ENCODE measurements around the gene COMT. TPM values are rescaled to one million over a fixed set of nuclear protein-coding genes. Genes with fewer than 3 reads are reported as not detected.
A peak's percentile ranks its signal among the peaks of the same experiment; 100 is the strongest.

Gene COMT
- total and polyA plus RNA-seq, 9 of the 15 experiments (the other 6 are each of a cell fraction or from before 2014, with no cell fraction given): 12.5 to 351 (median 155) TPM

- TF ChIP-seq ZNF263 (CRISPR knock-in tag; IDR thresholded peaks at IDR 0.05; ENCODE audit: borderline replicate concordance): no peak
- peak; percentile 21; the same call in 1 of the 2 replicates for TF ChIP-seq GTF2F1 (IDR thresholded peaks at IDR 0.05; ENCODE audit: low read depth, low read length)
- peak; percentile 92 for TF ChIP-seq HOMEZ (CRISPR knock-in tag; IDR thresholded peaks at IDR 0.05)
- no peak for TF ChIP-seq ZNF311 (CRISPR knock-in tag; IDR thresholded peaks at IDR 0.05)
- TF ChIP-seq FOXP4 (CRISPR knock-in tag; IDR thresholded peaks at IDR 0.05; ENCODE audit: borderline replicate concordance): no peak
- no peak for TF ChIP-seq POLR2G (IDR thresholded peaks at IDR 0.05; ENCODE audit: low read depth, low read length)
- TF ChIP-seq MCM2 (IDR thresholded peaks at IDR 0.05; ENCODE audit: low read depth): no peak
- TF ChIP-seq CC2D1A (IDR thresholded peaks at IDR 0.05): no peak
- TF ChIP-seq BCL6 (CRISPR knock-in tag; IDR thresholded peaks at IDR 0.05): no peak
- TF ChIP-seq ZFP1 (CRISPR knock-in tag; IDR thresholded peaks at IDR 0.05): no peak
- TF ChIP-seq DMBX1 (CRISPR knock-in tag; IDR thresholded peaks at IDR 0.05; ENCODE audit: borderline replicate concordance): peak; percentile 43; the same call in 1 of the 2 replicates
- no peak for TF ChIP-seq THRAP3 (IDR thresholded peaks at IDR 0.05; ENCODE audit: borderline replicate concordance)
- peak; percentile 67; the same call in 1 of the 2 replicates for TF ChIP-seq TAF7 (tag; IDR thresholded peaks at IDR 0.05)
- TF ChIP-seq MAFK (IDR thresholded peaks at IDR 0.05; ENCODE audit: low read length): peak; percentile 15; the same call in 1 of the 2 replicates
- no peak for TF ChIP-seq SREBF2 (CRISPR knock-in tag; IDR thresholded peaks at IDR 0.05)
- no peak for TF ChIP-seq TGIF2 (CRISPR knock-in tag; IDR thresholded peaks at IDR 0.05)
- TF ChIP-seq KAT7 (CRISPR knock-in tag; IDR thresholded peaks at IDR 0.05; ENCODE audit: borderline replicate concordance): no peak
- no peak for TF ChIP-seq ESRRA (IDR thresholded peaks at IDR 0.05; ENCODE audit: borderline replicate concordance, low read depth)
- TF ChIP-seq KLF1 (tag; IDR thresholded peaks at IDR 0.05): peak; percentile 87
- TF ChIP-seq HDGF (IDR thresholded peaks at IDR 0.05): no peak
- TF ChIP-seq MNT (conservative IDR thresholded peaks at IDR 0.05): no peak
- no peak for TF ChIP-seq RBM17 (IDR thresholded peaks at IDR 0.05; ENCODE audit: borderline replicate concordance, low read depth, low read length)
- no peak for TF ChIP-seq ZNF785 (CRISPR knock-in tag; IDR thresholded peaks at IDR 0.05)
- no peak for TF ChIP-seq COPS2 (conservative IDR thresholded peaks at IDR 0.05)
- TF ChIP-seq CSDE1 (IDR thresholded peaks at IDR 0.05): no peak
These were observed 75.4 kb downstream of the COMT start, which contains the start of gene ARVCF (continued) for GRCh38 chr22:20016734-20017621.
